HepG2 (cell line): Measurements from ENCODE around the gene FTL. TPM values are rescaled to one million over a fixed set of nuclear protein-coding genes. Genes with fewer than 3 reads are reported as not detected.
A peak's percentile ranks its signal among the peaks of the same experiment; 100 is the strongest.

ENCODE experiments used
- CEBPG ChIP-seq: IDR thresholded peaks from 2 replicates; pipeline ENCODE4 v1.6.1; 2016
- E2F1 ChIP-seq: sonication (generic); formaldehyde crosslinking; IDR thresholded peaks from 2 replicates; pipeline ENCODE4 v1.5.0; 2020; ENCODE audit warnings: missing genetic modification reagents
- HMGA1 ChIP-seq: sonication (generic); formaldehyde crosslinking; conservative IDR thresholded peaks from 2 replicates; pipeline ENCODE4 v1.4.0; 2020; ENCODE audit warnings: missing genetic modification reagents
- HNRNPH1 ChIP-seq: fragments of 200-400 bp; formaldehyde crosslinking; optimal IDR thresholded peaks from 2 replicates; pipeline ENCODE3; 2017; ENCODE audit warnings: mild to moderate bottlenecking, low read depth, low read length
- HNRNPUL1 ChIP-seq: fragments of 200-400 bp; formaldehyde crosslinking; IDR thresholded peaks from 2 replicates; pipeline ENCODE4 v1.6.1; 2017; ENCODE audit warnings: low read depth, mild to moderate bottlenecking, low read length, moderate library complexity
- IKZF4 ChIP-seq: sonication (generic); formaldehyde crosslinking; IDR thresholded peaks from 2 replicates; pipeline ENCODE4 v1.5.1; 2020; ENCODE audit warnings: borderline replicate concordance, mild to moderate bottlenecking, low read depth, missing genetic modification reagents; ENCODE audit errors: not compliant biosample characterization
- ISX ChIP-seq: sonication (generic); formaldehyde crosslinking; conservative IDR thresholded peaks from 2 replicates; pipeline ENCODE4 v1.5.0; 2020; ENCODE audit warnings: missing genetic modification reagents
- MTERF4 ChIP-seq: sonication (generic); formaldehyde crosslinking; IDR thresholded peaks from 2 replicates; pipeline ENCODE4 v1.8.0; 2023; ENCODE audit warnings: mild to moderate bottlenecking, missing genetic modification reagents
- MYPOP ChIP-seq: sonication (generic); formaldehyde crosslinking; IDR thresholded peaks from 2 replicates; pipeline ENCODE4 v1.8.1; 2023; ENCODE audit warnings: mild to moderate bottlenecking, moderate library complexity, missing genetic modification reagents
- NKX3-1 ChIP-seq: sonication (generic); formaldehyde crosslinking; IDR thresholded peaks from 2 replicates; pipeline ENCODE4 v1.5.0; 2020; ENCODE audit warnings: missing genetic modification reagents
- SNAPC2 ChIP-seq: sonication (generic); formaldehyde crosslinking; IDR thresholded peaks from 2 replicates; pipeline ENCODE4 v1.8.1; 2022; ENCODE audit warnings: mild to moderate bottlenecking, missing genetic modification reagents
- ZFY ChIP-seq: sonication (generic); formaldehyde crosslinking; IDR thresholded peaks from 2 replicates; pipeline ENCODE4 v1.4.0; 2020; ENCODE audit warnings: missing genetic modification reagents
- ZMYM2 ChIP-seq: sonication (generic); formaldehyde crosslinking; IDR thresholded peaks from 2 replicates; pipeline ENCODE4 v1.8.0; 2022; ENCODE audit warnings: mild to moderate bottlenecking, missing genetic modification reagents
- ZMYM3 ChIP-seq: sonication (generic); formaldehyde crosslinking; IDR thresholded peaks from 2 replicates; pipeline ENCODE4 v1.5.1; 2020; ENCODE audit warnings: mild to moderate bottlenecking, missing genetic modification reagents
- ZNF335 ChIP-seq: sonication (generic); formaldehyde crosslinking; IDR thresholded peaks from 2 replicates; pipeline ENCODE4 v1.4.0; 2020; ENCODE audit warnings: missing genetic modification reagents
- ZNF451 ChIP-seq: sonication (generic); formaldehyde crosslinking; IDR thresholded peaks from 2 replicates; pipeline ENCODE4 v1.5.0; 2020; ENCODE audit warnings: mild to moderate bottlenecking, missing genetic modification reagents
- ZNF496 ChIP-seq: sonication (generic); formaldehyde crosslinking; IDR thresholded peaks from 2 replicates; pipeline ENCODE4 v1.8.1; 2023; ENCODE audit warnings: mild to moderate bottlenecking, moderate library complexity, missing genetic modification reagents; ENCODE audit not compliant: insufficient replicate concordance
- ZNF512B ChIP-seq: sonication (generic); formaldehyde crosslinking; IDR thresholded peaks from 2 replicates; pipeline ENCODE4 v1.5.1; 2020; ENCODE audit warnings: missing genetic modification reagents, mild to moderate bottlenecking, borderline replicate concordance
- ZNF558 ChIP-seq: sonication (generic); formaldehyde crosslinking; IDR thresholded peaks from 2 replicates; pipeline ENCODE4 v1.9.0; 2022; ENCODE audit warnings: mild to moderate bottlenecking, missing genetic modification reagents, borderline replicate concordance
- ZNF780A ChIP-seq: sonication (generic); formaldehyde crosslinking; IDR thresholded peaks from 2 replicates; pipeline ENCODE4 v1.8.0; 2022; ENCODE audit warnings: mild to moderate bottlenecking, missing genetic modification reagents, moderate library complexity
- polyA plus RNA-seq, 8 experiments: library from polyadenylated mRNA; depleted of rRNA in 3 of 8; stranded (reverse) in 7 of 8; unstranded in 1 of 8; fragments of >200 nt; fragmentation: Illumina TruSeq in 4 of 8; extraction: Trizol in 4 of 8; gene quantifications; 2 replicates each; pipeline versions ENCODE4 v1.2.1 to v1.2.3, GENCODE V29; 2011 to 2016; ENCODE audit warnings: low read depth in 4 of 8, missing spikeins in 1 of 8, mixed read lengths in 1 of 8; ENCODE audit not compliant: insufficient read depth in 1 of 8
- total RNA-seq, 5 experiments: library from RNA; depleted of rRNA; stranded (reverse); fragments of >200 nt; fragmentation: Illumina TruSeq; extraction: Trizol; gene quantifications; 2 replicates each; pipeline ENCODE4 v1.2.3, GENCODE V29; 2016; ENCODE audit warnings: low read depth in 1 of 5

Gene FTL
- total and polyA plus RNA-seq, 2 of the 13 experiments (the other 11 are each of a cell fraction or from before 2014, with no cell fraction given), result 2,721 to 8,800 TPM

- TF ChIP-seq MTERF4 (CRISPR knock-in tag) (no peak), ZMYM2 (CRISPR knock-in tag) (no peak), ZNF496 (CRISPR knock-in tag) (no peak), ZNF451 (0 out of 2 replicates have a peak, but pooled peaks have one; percentile 15), E2F1 (CRISPR knock-in tag) (0 out of 2 replicates have a peak, but pooled peaks have one; percentile 15), MYPOP (CRISPR knock-in tag) (no peak), ZNF780A (CRISPR knock-in tag) (peak; percentile 59; the same call in 1 of the 2 replicates), NKX3-1 (CRISPR knock-in tag) (peak; percentile 73; the same call in 1 of the 2 replicates), HMGA1 (CRISPR knock-in tag) (no peak), ZNF512B (CRISPR knock-in tag) (no peak), ZMYM3 (CRISPR knock-in tag) (no peak), IKZF4 (CRISPR knock-in tag) (no peak), ZFY (CRISPR knock-in tag) (no peak; the same call in 1 of the 2 replicates), HNRNPH1 (peak; percentile 91), ZNF558 (CRISPR knock-in tag) (no peak), CEBPG (CRISPR knock-in tag) (peak; percentile 16; the same call in 1 of the 2 replicates), SNAPC2 (CRISPR knock-in tag) (peak; percentile 62; the same call in 1 of the 2 replicates), ZNF335 (no peak), ISX (CRISPR knock-in tag) (no peak), HNRNPUL1 (no peak)
Observed at GRCh38 chr19:48967346-48968178, 2.5 kb downstream of the FTL start (continued).
